ENCODE results near the gene MYT1. TPM values are rescaled to one million over a fixed set of nuclear protein-coding genes. Genes with fewer than 3 reads are reported as not detected.
"Not testable (repeated sequence)": the region's sequence is repeated elsewhere in the genome, so short reads cannot be mapped to it uniquely, and the experiment has no call there.

The MYT1 gene
- polyA plus RNA-seq, 1 of the 3 experiments (the other 2 are of a cell fraction), result 0.10 TPM

GRCh38 chr20:64234291-64234791 is 70.1 kb downstream of the MYT1 start:
- no peak overlapping the region for H3K4me3 ChIP-seq (ENCODE audit: low read depth in 2 of 2, low read length in 1 of 2)

DNA sequence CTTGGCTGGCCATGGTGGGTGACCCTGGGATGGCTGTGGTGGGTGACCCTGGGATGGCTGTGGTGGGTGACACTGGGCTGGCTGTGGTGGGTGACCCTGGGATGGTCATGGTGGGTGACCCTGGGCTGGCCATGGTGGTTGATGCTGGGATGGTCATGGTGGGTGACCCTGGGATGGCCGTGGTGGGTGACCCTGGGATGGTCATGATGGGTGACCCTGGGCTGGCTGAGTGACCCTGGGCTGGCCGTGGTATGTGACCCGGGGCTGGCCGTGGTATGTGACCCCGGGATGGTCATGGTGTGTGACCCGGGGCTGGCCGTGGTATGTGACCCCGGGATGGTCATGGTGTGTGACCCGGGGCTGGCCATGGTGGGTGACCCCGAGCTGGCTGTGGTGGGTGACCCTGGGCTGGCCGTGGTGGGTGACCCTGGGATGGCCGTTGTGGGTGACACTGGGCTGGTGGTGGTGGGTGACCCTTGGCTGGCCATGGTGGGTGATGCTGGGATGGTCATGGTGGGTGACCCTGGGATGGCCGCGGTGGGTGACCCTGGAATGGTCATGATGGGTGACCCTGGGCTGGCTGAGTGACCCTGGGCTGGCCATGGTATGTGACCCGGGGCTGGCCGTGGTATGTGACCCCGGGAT is 70.8 kb downstream of the MYT1 start:
- CTCF ChIA-PET; H3K9ac ChIP-seq; H3K4me2 ChIP-seq; H3K4me3 ChIP-seq (ENCODE audit: low read depth in 2 of 2, low read length in 1 of 2); POLR2A ChIA-PET; H3K36me3 ChIP-seq (replicated peaks in 1 of 2; ENCODE audit: control insufficient read depth in 1 of 2, insufficient read depth in 2 of 2, low read length in 1 of 2); H4K20me1 ChIP-seq (ENCODE audit: insufficient read depth); H3K27me3 ChIP-seq (ENCODE audit: insufficient read depth); H3K79me2 ChIP-seq (ENCODE audit: insufficient read depth); H3K9me3 ChIP-seq; H3K27ac ChIP-seq (ENCODE audit: low read depth in 2 of 2, low read length in 1 of 2); H3K9me2 ChIP-seq; H2AFZ ChIP-seq (ENCODE audit: low read depth); H3F3A ChIP-seq (replicated peaks; ENCODE audit: insufficient read depth); DNase-seq: not testable (repeated sequence)
- 100% methylated on average over 1 of the region's 17 CpGs for WGBS (ENCODE audit: low lambda C conversion rate)
- H3K4me1 ChIP-seq (ENCODE audit: control insufficient read depth in 1 of 2, insufficient read depth in 2 of 2, low read depth in 1 of 2, low read length in 1 of 2), result peaks cover 0 to 21% of the 10 kb centered on the region in 2 experiments; a peak in 1 of 4 replicates

More at GRCh38 chr20:64234291-64234791, 70.1 kb downstream of the MYT1 start:
- WGBS (ENCODE audit: low lambda C conversion rate), result 87% methylated on average over 7 of the region's 11 CpGs
- Histone ChIP-seq H2AFZ (ENCODE audit: low read depth) (no peak overlapping the region), H3K27me3 (ENCODE audit: insufficient read depth) (no peaks in the 10 kb centered on the region), H3K36me3 (replicated peaks in 1 of 2; ENCODE audit: control insufficient read depth in 1 of 2, insufficient read depth in 2 of 2, low read length in 1 of 2) (no peaks in the 10 kb centered on the region), H3K4me1 (ENCODE audit: control insufficient read depth in 1 of 2, insufficient read depth in 2 of 2, low read depth in 1 of 2, low read length in 1 of 2) (peaks cover 0 to 26% of the 10 kb centered on the region in 2 experiments; a peak in 1 of 4 replicates), H3K9me3 (no peaks in the 10 kb centered on the region), H4K20me1 (ENCODE audit: insufficient read depth) (no peaks in the 10 kb centered on the region), H3K79me2 (ENCODE audit: insufficient read depth) (no peaks in the 10 kb centered on the region), H3F3A (replicated peaks; ENCODE audit: insufficient read depth) (no peaks in the 10 kb centered on the region), H3K9me2 (no peaks in the 10 kb centered on the region), H3K27ac (ENCODE audit: low read depth in 2 of 2, low read length in 1 of 2) (no peak overlapping the region; a peak in 1 of 4 replicates), H3K9ac (no peak overlapping the region), H3K4me2 (no peak overlapping the region)
- TF ChIP-seq TCF12 (IDR thresholded peaks at IDR 0.05) (no peak), SIN3A (IDR thresholded peaks at IDR 0.05; ENCODE audit: borderline replicate concordance, low read depth, low read length) (no peak), EP300 (IDR thresholded peaks at IDR 0.05; ENCODE audit: borderline replicate concordance in 1 of 2, low read depth in 1 of 2, low read length in 1 of 2) (no peak), ELF1 (IDR thresholded peaks at IDR 0.05) (no peak), RXRA (IDR thresholded peaks at IDR 0.05; ENCODE audit: borderline replicate concordance, low read depth) (no peak), TEAD4 (IDR thresholded peaks at IDR 0.05; ENCODE audit: borderline replicate concordance, insufficient read depth) (no peak), FOSL2 (IDR thresholded peaks at IDR 0.05; ENCODE audit: borderline replicate concordance, low read depth) (no peak), RAD21 (IDR thresholded peaks at IDR 0.05; ENCODE audit: low read length) (no peak), POLR2AphosphoS5 (IDR thresholded peaks at IDR 0.05; ENCODE audit: low read depth, low read length) (no peak), REST (IDR thresholded peaks at IDR 0.05; ENCODE audit: low read depth, low read length) (no peak), IRF3 (IDR thresholded peaks at IDR 0.05; ENCODE audit: low read depth, low read length) (no peak)
- TF ChIP-seq, protein P1, sequence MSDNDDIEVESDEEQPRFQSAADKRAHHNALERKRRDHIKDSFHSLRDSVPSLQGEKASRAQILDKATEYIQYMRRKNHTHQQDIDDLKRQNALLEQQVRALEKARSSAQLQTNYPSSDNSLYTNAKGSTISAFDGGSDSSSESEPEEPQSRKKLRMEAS (IDR thresholded peaks at IDR 0.05; ENCODE audit: low read depth), result no peak
- CTCF ChIA-PET, result interaction anchor here (0.6 kb wide), 1 partner anchor 35 kb away, joined by 3 read pairs; no protein-coding TSS in a partner anchor
- DNase-seq, result no peak
- POLR2A ChIA-PET, result no interaction called here
